ENCODE measurements around the gene NHERF1. TPM values are rescaled to one million over a fixed set of nuclear protein-coding genes. Genes with fewer than 3 reads are reported as not detected.

The NHERF1 gene
- total RNA-seq, 2 donors from 2014 or later, result 84.1 to 133 TPM

DNA sequence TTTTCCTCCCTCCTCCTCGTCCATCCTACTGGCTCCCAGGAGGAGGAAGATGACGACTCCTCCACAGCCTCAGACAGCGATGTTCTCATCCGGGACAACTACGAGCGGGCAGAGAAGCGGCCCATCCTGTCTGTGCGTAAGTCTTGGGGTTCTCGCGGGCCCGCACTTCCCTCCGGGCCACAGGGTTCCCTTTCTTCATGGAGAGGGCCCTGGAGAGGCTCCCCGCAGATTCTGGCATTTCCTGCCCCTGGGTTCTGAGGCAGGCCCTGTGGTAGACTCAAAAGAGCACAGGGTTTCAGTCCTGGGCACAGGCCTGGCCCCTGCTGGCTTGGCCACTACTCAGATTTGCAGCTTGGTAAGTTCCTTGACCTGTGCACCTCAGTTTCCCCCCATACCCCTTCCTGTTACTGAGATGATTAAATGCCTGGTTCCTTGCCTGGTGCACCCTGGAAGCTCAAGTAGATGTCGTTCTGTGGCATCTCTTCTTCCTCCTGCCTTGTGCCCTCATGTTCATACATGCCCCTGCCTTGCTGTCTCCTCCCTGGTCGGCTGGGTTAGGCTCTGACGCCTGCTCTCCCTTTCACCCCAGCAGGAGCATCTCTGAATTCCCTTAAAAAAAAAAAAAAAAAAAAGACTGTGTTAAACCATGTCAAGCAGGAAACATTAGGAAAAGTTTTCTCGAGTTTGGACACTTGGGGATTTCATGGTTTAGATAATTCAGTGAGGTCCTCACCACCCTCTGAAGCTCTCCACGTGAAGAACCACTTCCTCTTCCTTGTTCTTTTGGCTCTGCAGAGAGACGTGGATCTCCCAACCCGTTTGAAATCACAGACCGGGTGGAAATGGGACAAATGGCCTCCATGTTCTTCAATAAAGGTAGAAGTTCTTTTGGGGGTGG, 42.0 kb downstream of the NHERF1 start:
- H3K4me3 ChIP-seq, result no peak overlapping the region
- H3K36me3 ChIP-seq, result no peaks in the 10 kb centered on the region
- no peaks in the 10 kb centered on the region for H3K27me3 ChIP-seq (replicated peaks; ENCODE audit: insufficient read depth)
- no peaks in the 10 kb centered on the region for H3K4me1 ChIP-seq (replicated peaks)
- intact Hi-C loops (cut with DNase I), result loop anchor here (1.0 kb wide), 1 partner anchor 75 kb away; no protein-coding TSS in a partner anchor
- WGBS, result 80% methylated on average over 21 of the region's 21 CpGs
- no peaks in the 10 kb centered on the region for H3K9me3 ChIP-seq
- TF ChIP-seq POLR2AphosphoS5 (IDR thresholded peaks at IDR 0.05) (no peak), CTCF (IDR thresholded peaks at IDR 0.05) (no peak), POLR2A (IDR thresholded peaks at IDR 0.05) (no peak)
- no peak for DNase-seq (ENCODE audit: low spot score)
- H3K27ac ChIP-seq, result no peak overlapping the region

GRCh38 chr17:74792586-74793105, 44.2 kb downstream of the NHERF1 start:
- 84% methylated on average over 12 of the region's 12 CpGs for WGBS

DNA sequence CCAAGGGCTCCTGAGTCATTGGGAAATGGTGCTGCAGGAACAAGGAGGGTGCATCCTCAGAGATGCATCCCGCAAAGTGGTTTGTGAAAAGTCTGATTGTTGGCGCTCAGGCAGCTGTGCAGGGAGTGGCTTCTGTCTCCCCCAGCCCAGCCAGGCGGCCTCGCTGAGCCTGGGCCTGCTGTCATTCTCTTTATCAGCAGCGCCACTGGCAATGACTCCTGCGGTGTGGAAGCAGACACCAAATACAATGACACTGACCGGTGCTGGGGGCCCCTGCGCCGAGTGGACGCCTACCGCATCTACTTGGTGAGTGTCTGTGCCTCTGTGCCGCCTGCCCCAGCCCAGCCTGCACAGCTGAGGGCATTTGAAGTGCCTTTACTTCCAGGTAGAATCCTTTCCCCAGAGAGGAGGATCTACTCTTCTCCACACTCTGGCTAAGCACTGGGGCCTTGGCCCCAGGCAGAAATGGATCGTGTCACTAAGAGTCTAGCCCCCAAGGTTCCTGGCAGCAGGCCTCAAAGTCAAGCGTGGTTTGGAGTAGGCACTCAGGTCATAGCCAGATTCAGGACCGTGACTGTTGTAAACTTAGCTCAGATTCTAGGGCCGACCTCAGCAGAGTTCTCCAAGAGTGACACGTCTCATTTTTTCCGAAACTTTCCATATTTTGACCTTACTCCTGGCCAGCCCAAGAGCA, 47.0 kb downstream of the NHERF1 start:
- Histone ChIP-seq H3K36me3 (no peaks in the 10 kb centered on the region), H3K27me3 (replicated peaks; ENCODE audit: insufficient read depth) (no peaks in the 10 kb centered on the region), H3K4me1 (replicated peaks) (no peaks in the 10 kb centered on the region), H3K27ac (no peak overlapping the region), H3K9me3 (no peaks in the 10 kb centered on the region), H3K4me3 (no peak overlapping the region)
- intact Hi-C loops (cut with DNase I), result no loop called here
- DNase-seq (ENCODE audit: low spot score), result no peak
- no peak for TF ChIP-seq CTCF (IDR thresholded peaks at IDR 0.05)
- no peak for TF ChIP-seq POLR2A (IDR thresholded peaks at IDR 0.05)
- no peak for TF ChIP-seq POLR2AphosphoS5 (IDR thresholded peaks at IDR 0.05)
- 86% methylated on average over 18 of the region's 18 CpGs for WGBS

More at GRCh38 chr17:74792586-74793105, 44.2 kb downstream of the NHERF1 start:
- H3K27me3 ChIP-seq (replicated peaks; ENCODE audit: insufficient read depth), result no peaks in the 10 kb centered on the region
- no peak overlapping the region for H3K27ac ChIP-seq
- no peaks in the 10 kb centered on the region for H3K4me1 ChIP-seq (replicated peaks)
- no peaks in the 10 kb centered on the region for H3K36me3 ChIP-seq
- H3K9me3 ChIP-seq, result no peaks in the 10 kb centered on the region
- no peak overlapping the region for H3K4me3 ChIP-seq
- intact Hi-C loops (cut with DNase I), result loop anchor here (2.0 kb wide), 1 partner anchor 166 kb away; no protein-coding TSS in a partner anchor
- no peak for DNase-seq (ENCODE audit: low spot score)
- TF ChIP-seq CTCF (IDR thresholded peaks at IDR 0.05) (no peak), POLR2AphosphoS5 (IDR thresholded peaks at IDR 0.05) (no peak), POLR2A (IDR thresholded peaks at IDR 0.05) (no peak)

GRCh38 chr17:74796211-74796610, 47.8 kb downstream of the NHERF1 start:
- Histone ChIP-seq H3K27me3 (replicated peaks; ENCODE audit: insufficient read depth) (no peaks in the 10 kb centered on the region), H3K9me3 (no peaks in the 10 kb centered on the region), H3K36me3 (no peaks in the 10 kb centered on the region), H3K4me3 (no peak overlapping the region), H3K27ac (no peak overlapping the region), H3K4me1 (replicated peaks) (no peaks in the 10 kb centered on the region)
- WGBS, result 89% methylated on average over 4 of the region's 4 CpGs
- DNase-seq (ENCODE audit: low spot score), result no peak
- intact Hi-C loops (cut with DNase I), result no loop called here
- TF ChIP-seq POLR2AphosphoS5 (IDR thresholded peaks at IDR 0.05) (no peak), POLR2A (IDR thresholded peaks at IDR 0.05) (no peak), CTCF (IDR thresholded peaks at IDR 0.05) (no peak)

Data from prostate gland (tissue), 2 donors.